GM18951 (cell line): ENCODE measurements around the gene RABEP1.
A peak's percentile ranks its signal among the peaks of the same experiment; 100 is the strongest.

Source experiments
- POLR2A ChIP-seq: IDR thresholded peaks from 4 replicates; pipeline ENCODE4 v1.6.1; 2011; ENCODE audit warnings: mild to moderate bottlenecking; ENCODE audit not compliant: insufficient read length, insufficient read depth; ENCODE audit errors: extremely low read depth
- in situ Hi-C: fragments of 300-500 bp; cut with MboI; formaldehyde crosslinking; loops from one replicate; pipeline ENCODE4 v1.12.0; 2022; ENCODE audit warnings: low sequenced_read_pairs, mixed read lengths, inconsistent platforms; ENCODE audit not compliant: unreplicated experiment

The RABEP1 gene

DNA sequence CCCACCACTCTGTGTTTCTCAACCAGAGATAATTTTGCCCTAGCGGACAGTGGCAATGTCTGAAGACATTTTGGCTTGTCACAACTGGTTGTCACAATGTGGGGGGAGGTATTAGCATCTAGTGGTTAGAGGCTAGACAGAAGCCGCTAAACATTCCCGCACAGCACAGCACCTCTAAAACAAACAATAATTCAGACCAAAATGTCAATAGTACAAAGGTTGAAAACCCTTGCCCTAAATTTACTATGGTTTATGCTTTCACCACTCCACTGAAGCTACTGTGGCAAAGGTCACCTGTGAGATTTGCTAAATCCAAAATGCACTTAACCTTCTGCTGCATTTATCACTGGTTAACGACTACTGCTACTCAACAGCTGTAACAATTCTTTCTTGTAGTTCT, 123.3 kb downstream of the RABEP1 start:
- no peak for TF ChIP-seq POLR2A
- in situ Hi-C loops, result no loop called here

DNA sequence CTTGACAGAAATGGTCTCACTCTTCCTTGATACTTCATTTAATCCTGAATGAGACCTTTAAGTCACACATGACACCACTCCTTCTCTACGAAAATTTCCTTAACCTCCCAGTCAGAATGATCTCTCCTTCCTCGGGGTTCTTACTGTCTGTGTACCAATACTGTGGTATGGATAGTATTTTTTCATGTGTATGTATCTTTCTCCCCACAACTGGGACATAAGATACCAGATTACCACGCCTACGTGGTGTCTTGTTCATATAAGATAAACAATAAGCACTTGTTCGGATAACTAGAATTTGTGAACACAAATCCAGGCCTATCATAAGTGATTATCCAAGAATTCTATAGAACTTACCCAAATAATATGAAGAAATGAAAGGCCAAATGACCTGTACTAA, 126.1 kb downstream of the RABEP1 start:
- no peak for TF ChIP-seq POLR2A
- in situ Hi-C loops, result no loop called here

DNA sequence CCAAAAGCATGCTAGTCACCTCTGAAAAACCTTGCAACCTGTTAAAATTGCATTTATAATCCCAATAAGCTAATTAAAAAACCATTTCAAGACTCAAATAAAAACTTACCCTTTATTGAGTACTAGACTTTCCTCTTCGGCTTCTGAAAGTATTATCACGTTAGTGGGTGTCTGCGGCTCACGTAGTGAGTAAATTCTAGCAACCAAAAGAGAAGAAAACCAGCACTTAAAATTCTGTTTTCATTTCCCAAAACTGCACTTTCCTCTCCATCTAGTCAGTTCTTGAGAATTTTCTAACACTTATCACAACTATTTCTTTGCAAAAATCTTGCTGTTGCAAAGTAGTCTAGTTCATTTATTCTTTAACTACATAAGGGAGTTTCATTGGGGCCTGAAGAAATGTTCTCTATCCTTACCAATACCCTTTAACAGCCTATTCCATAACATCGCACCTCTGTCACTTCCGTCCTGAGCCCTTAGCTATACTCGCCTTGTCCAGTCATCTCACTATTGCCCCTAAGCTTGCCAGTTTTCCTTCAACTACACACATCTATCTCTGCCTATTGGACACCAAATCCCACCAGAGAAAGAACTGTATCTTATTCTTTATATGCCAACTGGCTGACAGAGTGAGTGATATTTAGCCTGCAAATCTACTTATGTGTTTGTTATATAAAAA, 128.6 kb downstream of the RABEP1 start:
- TF ChIP-seq POLR2A, result no peak
- in situ Hi-C loops, result no loop called here

DNA sequence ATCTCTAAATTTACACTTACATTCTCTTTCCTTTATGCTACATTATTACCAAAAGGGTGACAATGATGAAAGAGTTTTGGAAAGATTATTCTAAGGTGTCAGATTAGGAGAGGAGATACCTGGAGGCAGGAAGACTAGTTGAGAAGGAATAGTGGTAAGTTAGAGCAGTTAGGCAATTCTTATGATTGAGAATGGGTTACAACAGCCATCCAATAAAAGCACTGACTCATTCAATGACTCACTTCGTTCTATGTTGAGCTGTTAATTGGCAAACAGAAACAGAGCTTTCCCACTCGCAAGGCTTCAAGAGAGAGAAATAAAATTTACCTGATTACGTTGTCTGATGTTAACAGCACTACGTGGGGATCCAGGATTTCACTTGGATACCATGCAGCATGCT, 131.6 kb downstream of the RABEP1 start:
- in situ Hi-C loops, result no loop called here
- TF ChIP-seq POLR2A, result no peak

DNA sequence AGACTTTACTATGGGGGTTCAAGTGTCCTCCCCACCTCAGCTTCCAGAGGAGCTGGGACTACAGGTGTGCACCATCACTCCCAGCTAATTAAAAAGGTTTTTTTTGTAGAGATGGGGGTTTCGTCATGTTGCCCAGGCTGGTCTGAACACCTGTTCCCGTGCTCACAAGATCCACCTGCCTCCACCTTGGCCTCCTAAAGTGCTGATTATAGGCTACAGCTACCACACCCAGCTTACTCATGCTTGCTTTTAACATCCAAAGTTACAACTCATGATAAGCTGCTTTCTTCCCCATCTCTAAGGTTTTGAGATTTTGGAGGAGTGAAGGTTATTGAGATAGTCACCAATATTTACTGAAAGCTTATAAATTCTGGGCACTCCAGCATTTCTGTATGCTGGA, 134.8 kb downstream of the RABEP1 start:
- TF ChIP-seq POLR2A, result no peak
- in situ Hi-C loops, result no loop called here

DNA sequence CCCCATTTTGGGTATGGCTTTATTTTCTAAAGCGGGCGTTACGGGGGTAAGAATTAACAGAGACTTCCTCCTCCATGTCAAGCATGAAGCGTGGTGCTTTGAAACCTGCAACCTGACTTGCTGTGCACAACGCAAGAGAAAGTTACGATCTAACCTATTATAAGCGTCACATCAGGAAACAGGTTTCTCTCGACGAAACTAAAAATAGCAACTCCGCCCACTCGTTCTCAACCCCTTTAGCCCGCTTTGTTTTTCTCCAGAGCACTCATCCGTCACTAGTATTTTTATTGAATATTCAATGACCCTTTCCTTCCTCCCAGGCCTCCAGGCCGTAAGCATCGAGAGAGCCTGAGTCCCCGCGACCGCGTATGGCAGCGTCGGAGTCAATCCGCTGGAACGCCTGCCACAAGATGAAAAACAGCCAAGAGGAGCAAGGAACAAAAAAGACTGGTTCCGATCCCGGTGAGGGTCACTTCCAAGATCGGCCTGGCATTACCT, 136.8 kb downstream of the RABEP1 start:
- TF ChIP-seq POLR2A, result no peak
- in situ Hi-C loops, result no loop called here

DNA sequence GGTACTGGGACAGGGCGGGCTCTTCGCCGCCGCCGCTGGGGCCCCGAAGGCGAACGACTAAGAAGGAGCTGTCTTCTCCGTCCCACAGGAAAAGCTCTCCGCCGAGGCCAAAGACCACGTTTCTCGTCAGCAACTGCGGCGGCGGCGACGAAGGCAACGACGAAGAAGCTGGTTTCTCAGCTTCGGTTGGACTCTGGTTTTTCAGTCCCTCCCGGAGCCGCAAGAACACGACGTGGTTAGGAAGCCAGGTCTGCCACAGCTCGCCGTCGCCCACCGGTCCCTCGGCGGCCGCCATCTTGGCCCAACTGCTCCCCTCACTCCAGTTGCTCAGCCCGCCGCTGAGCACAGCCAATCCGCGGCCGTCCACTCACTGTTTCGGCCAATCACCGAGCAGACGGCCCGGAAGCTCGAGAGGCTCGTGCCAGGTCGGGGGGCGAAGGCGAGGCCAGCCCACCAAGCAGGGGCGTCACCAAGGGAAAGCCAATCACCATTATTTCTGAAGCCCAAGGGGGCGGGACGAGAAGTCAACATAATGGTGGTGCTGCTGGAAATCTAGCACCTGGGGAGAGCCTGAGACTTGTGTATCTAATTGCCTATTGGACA, 137.4 kb downstream of the RABEP1 start, which contains the start of gene NUP88:
Gene NUP88 (minus strand): TSS at position 307 of the 603 bp plus-strand sequence. CDS start 12 bp downstream, at position 295.
- TF ChIP-seq POLR2A, result peak; percentile 86
- in situ Hi-C loops, result no loop called here

DNA sequence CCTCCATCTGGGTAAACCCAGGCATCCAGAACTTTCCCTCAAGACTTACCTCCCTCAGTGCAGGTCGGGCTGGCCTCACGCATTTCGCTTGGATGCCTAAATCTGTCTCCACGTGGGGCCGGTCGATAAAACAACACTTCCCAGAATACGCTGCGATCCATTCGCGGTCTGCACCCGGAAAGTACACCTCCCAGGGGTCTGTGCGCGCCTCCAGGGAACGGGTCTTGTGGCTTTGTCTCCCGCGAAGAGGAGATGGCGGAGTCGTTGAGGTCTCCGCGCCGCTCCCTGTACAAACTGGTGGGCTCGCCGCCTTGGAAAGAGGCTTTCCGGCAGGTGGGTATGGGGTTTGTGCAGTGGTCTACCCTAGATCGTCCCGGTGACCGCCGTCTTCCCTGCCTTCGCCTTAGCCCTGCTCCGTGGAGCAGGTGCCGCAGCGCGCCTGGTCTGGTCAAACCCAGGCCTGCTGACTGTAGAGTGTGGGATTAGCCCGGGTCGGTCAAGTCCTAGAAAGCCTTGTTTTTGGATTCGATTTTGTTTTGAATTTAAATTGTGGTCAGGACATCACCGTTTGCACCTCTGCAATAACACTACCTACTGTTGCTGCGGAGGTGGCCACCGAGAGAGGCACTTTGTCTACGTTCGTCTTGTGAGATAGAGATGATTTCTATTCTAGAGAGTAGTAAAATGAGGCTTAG, 138.0 kb downstream of the RABEP1 start, which contains the start of gene RPAIN:
Gene RPAIN (plus strand): TSS at position 224 of the 695 bp plus-strand sequence. CDS start 29 bp downstream, at position 253.
- TF ChIP-seq POLR2A, result peak; percentile 87
- in situ Hi-C loops, result no loop called here

DNA sequence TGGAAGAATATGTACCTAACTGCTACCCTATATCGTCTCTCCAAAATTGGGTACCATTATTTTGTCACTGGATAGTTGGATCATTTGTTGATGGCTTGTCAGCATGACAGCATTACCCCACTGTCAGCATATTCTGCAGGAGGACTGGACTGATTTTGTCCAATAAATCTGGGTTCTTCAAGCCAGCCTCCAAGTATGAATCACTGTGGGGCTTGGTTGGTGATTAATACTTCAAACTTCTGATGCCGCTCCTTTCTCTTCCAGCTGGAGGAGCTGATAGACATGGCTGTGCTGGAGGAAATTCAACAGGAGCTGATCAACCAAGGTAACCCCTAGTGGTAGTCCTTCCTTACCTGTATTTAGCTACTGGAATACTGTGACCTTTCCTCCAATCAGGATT, 140.4 kb downstream of the RABEP1 start:
- in situ Hi-C loops, result no loop called here
- TF ChIP-seq POLR2A, result no peak

DNA sequence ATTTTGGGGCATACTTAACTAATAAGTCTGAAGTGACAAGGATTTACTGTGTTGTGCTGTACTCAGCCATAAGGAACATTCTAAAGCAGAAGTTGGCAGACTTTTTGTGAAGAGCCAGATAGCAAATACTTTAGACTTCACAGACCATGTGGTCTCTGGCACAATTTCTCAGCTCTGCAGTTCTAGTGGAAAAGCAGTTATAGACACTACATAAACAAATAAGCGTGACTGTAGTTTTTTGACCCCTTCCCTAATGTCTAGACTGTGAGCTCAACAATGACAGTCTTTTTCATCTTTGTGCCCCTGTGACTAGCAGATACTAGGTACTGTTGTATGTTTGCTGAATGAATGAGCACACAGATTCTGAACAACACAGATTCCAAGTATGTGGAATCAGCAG, 142.8 kb downstream of the RABEP1 start:
- in situ Hi-C loops, result no loop called here
- no peak for TF ChIP-seq POLR2A

DNA sequence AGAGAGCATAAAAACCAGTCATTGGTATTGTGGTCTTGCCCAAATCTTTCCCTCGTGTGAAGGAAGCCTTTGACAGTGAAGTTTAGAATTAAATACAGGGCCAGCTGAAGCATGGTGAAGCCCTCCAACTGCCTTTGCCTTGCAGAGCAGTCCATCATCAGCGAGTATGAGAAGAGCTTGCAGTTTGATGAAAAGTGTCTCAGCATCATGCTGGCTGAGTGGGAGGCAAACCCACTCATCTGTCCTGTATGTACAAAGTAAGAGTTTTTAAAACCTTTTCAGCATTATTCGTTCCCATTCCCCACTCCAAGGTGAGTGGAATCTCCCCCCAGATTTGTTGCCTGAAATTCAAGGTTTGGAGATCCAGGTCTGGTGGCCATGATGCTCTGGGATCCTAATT, 143.7 kb downstream of the RABEP1 start:
- no peak for TF ChIP-seq POLR2A
- in situ Hi-C loops, result no loop called here

DNA sequence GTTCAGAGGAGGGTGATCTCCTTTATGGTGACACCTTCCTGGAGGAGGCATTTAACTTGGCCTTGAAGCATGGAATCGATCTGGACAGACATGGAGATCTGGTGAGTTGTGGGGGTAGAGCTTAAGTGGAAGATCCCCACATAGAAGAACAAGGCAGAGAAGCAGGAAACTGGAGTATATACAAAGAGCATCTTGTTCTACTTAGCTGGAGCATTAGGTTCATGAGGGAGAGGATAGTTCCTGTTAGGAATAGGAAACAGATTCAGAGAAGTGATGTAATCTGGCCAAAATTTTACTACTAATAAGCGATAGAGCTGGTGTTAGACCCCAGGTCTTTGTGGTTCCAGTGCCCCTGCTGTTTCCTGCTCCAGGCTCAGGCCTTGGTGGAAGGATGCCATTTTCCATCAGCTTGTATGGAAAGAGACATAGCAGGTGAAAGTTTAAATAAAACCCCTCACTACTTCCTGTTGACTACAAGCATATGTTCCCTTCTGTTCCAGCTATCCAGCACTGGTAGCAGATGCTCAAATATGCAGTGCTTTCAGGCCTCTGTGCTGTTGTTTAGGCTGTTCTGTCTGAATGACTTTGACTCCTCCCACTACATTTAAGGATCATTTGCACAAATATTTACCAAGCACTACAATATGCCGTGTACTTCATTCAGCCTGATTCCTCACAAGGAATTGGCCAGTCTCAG, 147.3 kb downstream of the RABEP1 start:
- TF ChIP-seq POLR2A, result no peak

More for the DNA sequence above, 147.3 kb downstream of the RABEP1 start:
- in situ Hi-C loops, result no loop called here
